Stomach smooth muscle (tissue), 2 donors: Measurements from ENCODE around the gene CFAP77.

Experiments used
- H3K27ac ChIP-seq: one replicate; pipeline ENCODE4 v1.7.0; 2013; ENCODE audit warnings: mild to moderate bottlenecking, low read length, inconsistent platforms
- H3K27me3 ChIP-seq, 2 donors: one replicate each; pipeline ENCODE4 v1.7.0; 2013; ENCODE audit warnings: low read length in 2 of 2; ENCODE audit not compliant: insufficient read depth in 2 of 2, control insufficient read depth in 1 of 2
- H3K36me3 ChIP-seq, 2 donors: one replicate each; pipeline ENCODE4 v1.7.0; 2013; ENCODE audit warnings: low read length in 2 of 2; ENCODE audit not compliant: control insufficient read depth in 2 of 2, insufficient read depth in 2 of 2
- H3K4me1 ChIP-seq: one replicate; pipeline ENCODE4 v1.7.0; 2013; ENCODE audit warnings: low read length; ENCODE audit not compliant: control insufficient read depth, insufficient read depth
- H3K4me3 ChIP-seq, 2 donors: one replicate each; pipeline ENCODE4 v1.7.0; 2013; ENCODE audit warnings: low read length in 2 of 2
- H3K9ac ChIP-seq, 2 donors: one replicate each; pipeline ENCODE4 v1.7.0; 2013; ENCODE audit warnings: low read length in 2 of 2, mild to moderate bottlenecking in 1 of 2
- H3K9me3 ChIP-seq, 2 donors: one replicate each; pipeline ENCODE4 v1.7.0; 2013; ENCODE audit warnings: low read length in 2 of 2; ENCODE audit not compliant: control insufficient read depth in 2 of 2
- donor health status: healthy.
- donor health status: Pancreatic carcinoma.

Gene CFAP77

DNA sequence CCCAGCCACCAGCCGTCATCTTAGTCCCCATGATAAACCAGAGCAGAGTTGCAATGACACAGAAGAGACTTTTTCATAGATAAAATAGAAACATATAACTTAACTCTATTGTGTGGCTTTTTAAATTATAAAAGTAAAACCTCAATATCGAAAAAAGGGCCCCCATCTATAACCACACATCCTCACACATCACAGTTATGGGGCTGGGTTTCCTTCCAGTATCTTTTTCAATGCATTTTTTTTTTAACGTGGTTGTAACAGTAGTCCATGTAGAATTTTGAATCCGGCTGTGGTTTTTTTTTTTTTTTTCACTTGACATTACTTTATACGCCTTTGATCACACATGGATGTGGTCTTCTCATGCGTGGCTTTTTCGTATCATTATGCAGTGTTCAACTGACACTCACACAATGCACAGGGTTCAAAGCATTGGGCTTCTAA is 77.4 kb downstream of the CFAP77 start:
- Histone ChIP-seq H3K36me3 (no peaks in the 10 kb centered on the region), H3K4me1 (no peaks in the 10 kb centered on the region), H3K4me3 (no peak overlapping the region), H3K27ac (no peak overlapping the region), H3K9me3 (no peaks in the 10 kb centered on the region), H3K27me3 (peaks cover 25 to 36% of the 10 kb centered on the region in 2 donors), H3K9ac (no peak overlapping the region)

DNA sequence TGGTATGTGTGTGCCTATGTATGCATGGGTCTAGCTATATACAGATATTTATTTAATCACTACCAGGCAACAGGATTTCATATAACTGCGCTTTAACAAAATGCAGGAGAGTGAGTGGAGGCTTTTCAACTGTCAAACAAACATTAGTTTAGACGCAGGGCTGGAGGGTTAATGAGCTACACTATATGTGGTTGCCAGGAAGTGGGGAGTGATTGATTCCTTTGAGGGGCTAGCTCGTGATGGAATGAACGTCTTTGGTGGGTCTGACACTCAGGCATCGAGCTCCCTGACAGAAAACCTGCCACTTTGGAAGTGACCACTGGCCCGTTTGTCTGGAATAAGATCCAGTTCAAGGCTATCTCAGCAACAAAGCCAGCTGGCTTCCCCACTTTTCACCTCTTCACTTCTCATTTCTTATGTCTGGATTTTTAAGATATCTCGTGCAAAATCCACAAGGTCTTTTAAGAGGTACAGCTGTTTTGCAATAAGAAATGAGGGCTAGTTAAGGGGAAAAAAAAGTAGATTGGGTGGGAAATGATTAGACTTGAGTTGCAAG is 78.0 kb downstream of the CFAP77 start:
- H3K36me3 ChIP-seq: no peaks in the 10 kb centered on the region
- H3K4me1 ChIP-seq: no peaks in the 10 kb centered on the region
- no peak overlapping the region for H3K27ac ChIP-seq
- no peak overlapping the region for H3K4me3 ChIP-seq
- no peak overlapping the region for H3K9ac ChIP-seq
- H3K27me3 ChIP-seq: peaks cover 25 to 34% of the 10 kb centered on the region in 2 donors
- H3K9me3 ChIP-seq: no peaks in the 10 kb centered on the region

DNA sequence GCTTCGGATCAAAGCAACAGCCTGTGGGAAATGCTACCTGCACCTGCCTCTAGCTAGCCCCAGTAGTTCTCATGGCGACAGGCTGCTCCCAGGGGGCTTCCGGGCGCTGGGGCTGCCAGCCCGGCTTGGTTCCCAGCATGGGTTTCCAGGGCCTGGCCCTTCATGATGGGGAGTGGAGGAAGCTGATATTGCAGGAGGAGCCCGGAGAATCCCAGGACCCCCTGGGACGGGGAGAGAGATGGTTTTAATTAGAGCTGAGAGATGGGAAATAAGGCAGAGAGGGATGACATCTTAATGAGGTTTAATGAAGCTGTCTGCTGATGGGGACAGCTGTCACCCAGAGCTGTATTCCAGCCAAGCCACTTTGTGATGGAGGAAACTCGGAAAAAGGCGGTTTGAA is 78.6 kb downstream of the CFAP77 start:
- Histone ChIP-seq H3K9ac (no peak overlapping the region), H3K36me3 (no peaks in the 10 kb centered on the region), H3K27me3 (peaks cover 25 to 34% of the 10 kb centered on the region in 2 donors), H3K4me3 (no peak overlapping the region), H3K27ac (no peak overlapping the region), H3K9me3 (no peaks in the 10 kb centered on the region), H3K4me1 (no peaks in the 10 kb centered on the region)

DNA sequence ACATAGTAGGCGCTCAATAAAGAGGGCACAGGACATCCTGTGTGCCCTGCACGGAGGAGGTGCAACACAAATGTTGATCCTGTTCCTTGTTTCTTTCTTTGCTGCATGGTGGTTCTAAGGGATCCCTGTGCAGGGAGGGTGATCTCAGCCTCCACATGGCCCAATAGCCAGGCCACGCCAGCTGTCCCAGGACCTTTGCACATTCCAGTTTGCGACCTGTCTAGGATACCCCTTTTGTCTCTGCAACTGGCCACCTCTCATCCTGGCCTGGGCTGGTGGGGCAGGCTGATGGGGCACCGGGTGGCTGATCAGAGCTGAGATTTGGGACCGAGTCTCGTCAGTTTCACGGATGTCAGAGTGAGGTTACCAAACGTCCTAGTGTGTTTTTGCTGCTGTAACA is 79.5 kb downstream of the CFAP77 start:
- Histone ChIP-seq H3K27ac (no peak overlapping the region), H3K27me3 (peaks cover 25 to 38% of the 10 kb centered on the region in 2 donors), H3K36me3 (no peaks in the 10 kb centered on the region), H3K9me3 (peaks cover 4% of the 10 kb centered on the region in 2 donors), H3K9ac (no peak overlapping the region), H3K4me3 (no peak overlapping the region), H3K4me1 (no peaks in the 10 kb centered on the region)

DNA sequence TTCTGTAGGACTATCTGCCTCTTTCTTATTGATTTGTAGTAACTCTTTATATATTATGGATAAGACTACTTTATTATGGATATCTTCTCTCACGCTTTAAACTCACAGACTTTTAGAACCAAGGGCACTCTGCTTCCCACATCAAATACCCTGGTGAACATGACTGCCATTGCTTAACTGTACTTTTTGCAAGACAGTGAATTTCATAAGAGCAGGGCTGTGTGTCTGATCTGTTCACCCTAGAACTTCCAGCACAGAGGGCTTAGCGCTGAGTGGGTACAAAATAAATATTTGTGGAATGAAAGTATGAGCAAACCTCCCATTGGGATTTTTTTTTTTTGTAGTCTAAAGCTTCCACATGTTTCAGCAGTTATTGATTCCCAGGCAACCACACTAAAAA is 84.8 kb downstream of the CFAP77 start:
- Histone ChIP-seq H3K9ac (no peak overlapping the region), H3K27me3 (peaks cover 3 to 15% of the 10 kb centered on the region in 2 donors), H3K27ac (no peak overlapping the region), H3K4me1 (no peaks in the 10 kb centered on the region), H3K9me3 (peaks cover 7 to 8% of the 10 kb centered on the region in 2 donors), H3K4me3 (no peak overlapping the region), H3K36me3 (no peaks in the 10 kb centered on the region)

DNA sequence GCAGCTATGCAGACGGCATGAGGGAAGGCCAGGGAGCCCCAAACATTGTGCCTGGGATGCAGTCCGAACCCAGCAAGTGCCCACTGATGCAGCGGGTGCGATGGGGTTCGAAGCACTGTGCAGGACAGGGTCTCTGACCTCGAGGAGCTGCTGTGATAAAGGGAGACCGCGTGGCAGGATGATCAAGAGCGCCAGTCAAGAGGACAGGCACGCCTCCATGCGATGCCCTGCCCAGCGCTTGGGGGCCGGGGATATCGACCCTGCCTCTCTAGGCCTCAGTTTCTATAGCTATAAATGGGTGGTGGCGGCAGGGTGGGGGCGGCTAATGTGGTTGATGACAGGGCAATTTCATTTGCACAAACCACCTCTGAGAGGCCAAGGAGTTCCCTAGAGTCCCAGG is 87.7 kb downstream of the CFAP77 start:
- Histone ChIP-seq H3K9ac (no peak overlapping the region), H3K27ac (no peak overlapping the region), H3K4me1 (no peaks in the 10 kb centered on the region), H3K36me3 (no peaks in the 10 kb centered on the region), H3K4me3 (no peak overlapping the region), H3K9me3 (peaks cover 7 to 8% of the 10 kb centered on the region in 2 donors), H3K27me3 (peaks cover 3 to 14% of the 10 kb centered on the region in 2 donors)

DNA sequence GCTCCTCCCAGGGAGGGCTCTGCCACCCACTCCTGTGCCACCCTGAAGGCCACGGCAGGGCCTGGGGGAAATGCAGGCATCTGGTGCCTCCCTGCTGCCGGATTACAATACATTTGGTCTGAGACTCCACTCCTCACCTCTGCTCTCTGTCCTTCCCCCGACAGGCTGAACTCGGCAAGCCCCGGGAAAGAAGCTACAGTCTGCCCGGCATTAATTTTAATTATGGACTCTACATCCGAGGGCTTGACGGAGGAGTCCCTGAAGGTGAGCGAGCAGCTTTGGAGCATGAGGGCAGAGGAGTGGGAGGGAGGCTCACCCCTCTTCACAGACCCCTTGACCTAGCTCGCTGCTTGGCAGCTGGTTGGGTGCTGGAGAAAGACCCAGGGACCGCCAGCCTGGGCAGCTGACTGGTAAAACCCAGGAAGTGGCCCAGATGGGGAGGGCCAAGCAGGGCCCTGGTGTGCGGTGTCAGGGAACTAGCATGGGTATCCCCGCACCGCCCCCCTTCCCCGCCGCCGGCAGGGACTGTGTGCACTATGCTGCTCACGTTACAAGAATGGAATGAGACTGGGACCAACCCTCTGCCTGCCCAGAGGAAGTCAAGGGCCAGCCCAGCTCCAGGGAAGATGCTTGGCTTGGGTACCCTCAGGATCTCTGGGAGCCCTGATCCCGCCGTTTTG is 88.7 kb downstream of the CFAP77 start:
- no peak overlapping the region for H3K27ac ChIP-seq
- H3K27me3 ChIP-seq: peaks cover 7 to 20% of the 10 kb centered on the region in 2 donors
- H3K36me3 ChIP-seq: no peaks in the 10 kb centered on the region
- H3K9me3 ChIP-seq: peaks cover 7 to 8% of the 10 kb centered on the region in 2 donors
- no peak overlapping the region for H3K9ac ChIP-seq
- no peak overlapping the region for H3K4me3 ChIP-seq
- H3K4me1 ChIP-seq: no peaks in the 10 kb centered on the region

DNA sequence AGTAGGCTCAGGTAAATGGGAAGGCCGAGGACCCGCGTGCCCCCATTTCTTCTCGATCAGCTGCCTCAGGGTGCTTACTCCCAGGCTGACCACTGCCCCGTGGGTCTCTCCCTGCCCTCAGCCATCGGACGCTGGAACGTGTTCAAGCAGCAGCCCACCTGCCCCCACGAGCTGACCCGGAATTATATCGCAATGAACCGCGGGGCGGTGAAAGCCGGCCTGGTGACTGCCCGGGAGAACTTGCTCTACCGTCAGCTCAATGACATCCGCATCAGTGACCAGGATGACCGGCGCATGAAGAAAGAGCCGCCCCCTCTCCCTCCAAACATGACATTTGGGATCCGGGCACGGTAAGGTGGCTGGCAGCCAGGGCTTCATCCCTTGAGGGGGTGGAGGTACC is 89.2 kb downstream of the CFAP77 start:
- Histone ChIP-seq H3K9me3 (peaks cover 5 to 6% of the 10 kb centered on the region in 2 donors), H3K36me3 (no peaks in the 10 kb centered on the region), H3K4me3 (no peak overlapping the region), H3K9ac (no peak overlapping the region), H3K4me1 (no peaks in the 10 kb centered on the region), H3K27me3 (peaks cover 10 to 21% of the 10 kb centered on the region in 2 donors), H3K27ac (no peak overlapping the region)

DNA sequence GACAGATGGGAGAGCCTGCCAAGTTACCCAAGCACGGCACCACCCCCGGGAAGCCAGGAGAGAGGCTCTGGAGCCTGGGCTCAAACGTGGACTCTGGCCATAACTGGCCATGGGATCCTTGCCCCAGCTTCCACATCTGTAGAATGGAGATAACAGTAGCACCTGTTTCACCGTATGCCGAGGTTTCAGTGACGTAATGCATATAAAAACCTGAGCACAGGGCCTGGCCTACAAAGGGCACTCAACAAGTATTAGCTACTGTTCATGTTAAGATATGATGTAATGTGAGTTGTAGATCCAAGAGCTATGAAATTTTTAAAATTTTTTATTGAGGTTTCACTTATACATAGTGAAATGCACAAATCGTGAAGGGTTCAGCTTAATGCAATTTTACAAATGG is 90.2 kb downstream of the CFAP77 start:
- Histone ChIP-seq H3K27ac (no peak overlapping the region), H3K4me3 (no peak overlapping the region), H3K4me1 (no peaks in the 10 kb centered on the region), H3K9me3 (no peaks in the 10 kb centered on the region), H3K9ac (no peak overlapping the region), H3K27me3 (peaks cover 11 to 24% of the 10 kb centered on the region in 2 donors), H3K36me3 (no peaks in the 10 kb centered on the region)

DNA sequence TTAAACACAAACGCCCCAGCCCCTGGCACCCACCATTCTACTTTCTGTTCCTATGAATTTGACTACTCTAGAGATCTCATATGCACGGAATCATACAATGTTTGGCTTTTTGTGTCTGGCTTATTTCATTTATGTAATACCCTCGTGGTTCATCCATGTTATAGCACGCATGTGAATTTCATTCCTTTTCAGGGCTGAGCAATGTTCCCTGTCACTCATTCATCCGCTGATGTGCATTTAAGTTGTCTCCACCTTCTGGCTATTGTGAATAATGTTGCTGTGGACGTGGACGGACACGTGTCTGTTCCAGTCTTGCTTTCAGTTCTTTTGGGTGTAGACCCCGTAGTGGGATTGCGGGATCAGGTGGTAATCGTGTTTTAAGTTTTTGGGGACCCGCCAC is 92.5 kb downstream of the CFAP77 start:
- no peaks in the 10 kb centered on the region for H3K4me1 ChIP-seq
- peaks cover 17 to 30% of the 10 kb centered on the region in 2 donors for H3K27me3 ChIP-seq
- no peak overlapping the region for H3K27ac ChIP-seq
- no peak overlapping the region for H3K9ac ChIP-seq
- no peaks in the 10 kb centered on the region for H3K9me3 ChIP-seq
- no peak overlapping the region for H3K4me3 ChIP-seq
- no peaks in the 10 kb centered on the region for H3K36me3 ChIP-seq

DNA sequence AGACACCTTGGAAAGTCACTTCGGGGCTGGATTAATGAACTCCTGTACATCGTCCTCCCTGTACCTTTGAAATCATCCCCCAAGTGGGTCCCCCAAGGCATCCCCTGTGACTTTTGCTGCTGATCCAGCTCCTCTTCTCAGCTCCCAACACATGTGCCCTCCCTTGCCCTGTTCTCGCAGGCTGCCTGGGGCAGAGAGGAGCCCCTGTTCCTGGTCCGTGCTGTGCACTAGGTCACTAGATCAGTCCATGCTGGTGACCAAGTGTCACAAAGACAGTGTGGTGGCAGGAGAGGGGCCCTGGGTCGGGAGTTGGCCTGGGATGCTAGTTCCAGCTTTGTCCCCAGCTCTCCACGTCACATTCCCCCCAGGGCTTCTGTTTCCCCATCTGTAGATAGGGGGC is 93.1 kb downstream of the CFAP77 start:
- Histone ChIP-seq H3K4me3 (no peak overlapping the region), H3K9ac (no peak overlapping the region), H3K9me3 (no peaks in the 10 kb centered on the region), H3K4me1 (no peaks in the 10 kb centered on the region), H3K36me3 (no peaks in the 10 kb centered on the region), H3K27me3 (peaks cover 17 to 28% of the 10 kb centered on the region in 2 donors), H3K27ac (no peak overlapping the region)
